ENCODE results near the gene ADISSP. TPM values are rescaled to one million over a fixed set of nuclear protein-coding genes. Genes with fewer than 3 reads are reported as not detected.

Gene ADISSP
- total RNA-seq (10 to 100 TPM; 16.2 to 28.7 (median 22.6) TPM), total RNA-seq (5.8 to 50.8 (median 13.1) reads per million in 29 experiments)
- total RNA-seq (2013) = 15.6 TPM

DNA sequence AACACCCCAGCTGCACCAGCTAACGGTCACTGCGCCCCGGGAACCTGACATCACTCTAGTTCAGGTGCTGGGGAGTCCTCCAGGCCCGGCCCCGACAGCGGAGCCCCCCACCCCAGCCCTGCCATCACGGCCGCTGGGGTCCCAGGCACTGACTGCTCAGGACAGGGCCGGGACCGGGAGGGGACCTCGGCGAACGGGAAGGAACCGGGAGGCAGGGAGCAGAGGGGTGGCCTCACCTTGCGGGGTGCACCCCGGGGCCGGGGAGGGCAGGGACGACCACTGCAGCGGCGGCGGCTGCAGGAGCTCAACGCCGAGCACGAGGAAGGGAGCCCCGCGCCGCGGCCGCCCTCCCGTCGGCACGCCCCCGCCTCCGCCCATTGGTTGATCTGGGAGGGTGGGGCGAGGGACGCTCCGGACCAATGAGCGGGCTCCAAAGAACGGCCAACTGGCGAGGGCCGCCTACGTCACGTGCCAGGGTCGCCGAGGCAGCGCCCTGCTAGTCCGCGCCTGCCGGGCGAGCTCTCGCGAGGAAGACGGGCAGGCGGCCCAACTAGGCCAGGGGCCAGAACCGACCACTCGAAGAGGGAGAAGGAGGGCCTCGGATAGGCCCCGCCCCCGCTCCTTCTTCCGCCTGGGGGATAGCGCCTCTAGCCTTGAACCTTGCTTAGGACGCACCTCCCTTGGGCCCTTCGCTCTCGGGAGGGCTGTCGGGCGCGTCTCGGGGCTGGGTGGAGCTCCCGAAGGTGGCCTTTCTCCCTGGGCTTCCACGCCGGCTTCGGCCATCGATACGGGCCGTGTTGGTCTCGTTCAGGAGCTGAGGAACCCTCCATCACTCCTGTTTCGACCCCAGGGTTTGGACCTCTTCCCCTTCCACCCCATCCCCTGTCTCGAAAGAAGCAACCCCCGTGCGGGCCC lies at the start of gene ADISSP:
Gene ADISSP, minus strand, starts transcription at position 327 of the 915 bp plus-strand sequence. CDS start 7,653 bp downstream, outside the sequence.
- no peaks in the 10 kb centered on the region for H3K36me3 ChIP-seq (ENCODE audit: control insufficient read depth in 2 of 2, extremely low read depth in 1 of 2, insufficient read depth in 1 of 2, low read length in 1 of 2)
- ChIA-PET CTCF (interaction anchor here (0.6 to 2.8 kb wide), 15 partner anchors 9 to 318 kb away, joined by 3 to 13 read pairs (median 5); partner anchors contain the start of genes AP5S1 (in 1 of the 2), CDC25B (in 1 of the 2) and CENPB (in 1 of the 2)), POLR2A (interaction anchor here (0.6 to 1.0 kb wide), 3 partner anchors 14 to 1298 kb away, joined by 3 to 4 read pairs (median 3); no protein-coding TSS in a partner anchor)
- no peaks in the 10 kb centered on the region for H3K36me3 Mint-ChIP-seq
- H3K4me1 Mint-ChIP-seq = peaks cover 19 to 29% (median 26%) of the 10 kb centered on the region in 3 donors
- H3K4me3 ChIP-seq (ENCODE audit: control insufficient read depth in 1 of 2, extremely low read depth in 1 of 2, low read length in 1 of 2) = peak within 1 kb of the TSS; percentile 69 to 97
- peak within 1 kb of the TSS; percentile 100 for H3K27ac ChIP-seq (ENCODE audit: low read length)
- H3K4me1 ChIP-seq (ENCODE audit: control insufficient read depth in 1 of 2, extremely low read depth in 1 of 2, insufficient read depth in 2 of 2, low read length in 2 of 2) = peaks cover 10 to 33% of the 10 kb centered on the region in 2 experiments
- WGBS (ENCODE audit: insufficient coverage) = under 1% methylated on average over 80 of the region's 80 CpGs
- peak within 1 kb of the TSS; percentile 94 to 95 for H3K27ac Mint-ChIP-seq
- DNase-seq = peak; percentile 89 to 98 (median 94)
- no peaks in the 10 kb centered on the region for H3K9me3 Mint-ChIP-seq
- H3K27me3 ChIP-seq (replicated peaks in 1 of 2; ENCODE audit: control insufficient read depth in 2 of 2, extremely low read depth in 1 of 2, insufficient read depth in 2 of 2, low read length in 1 of 2) = peaks cover 0 to 9% of the 10 kb centered on the region in 2 experiments
- H3K27me3 Mint-ChIP-seq = no peaks in the 10 kb centered on the region
- no peaks in the 10 kb centered on the region for H3K9me3 ChIP-seq
- peak within 1 kb of the TSS; percentile 82 to 88 (median 84) for H3K4me3 Mint-ChIP-seq
- peak; percentile 87 to 91 (median 90) for ATAC-seq (replicated peaks in 1 of 4)

DNA sequence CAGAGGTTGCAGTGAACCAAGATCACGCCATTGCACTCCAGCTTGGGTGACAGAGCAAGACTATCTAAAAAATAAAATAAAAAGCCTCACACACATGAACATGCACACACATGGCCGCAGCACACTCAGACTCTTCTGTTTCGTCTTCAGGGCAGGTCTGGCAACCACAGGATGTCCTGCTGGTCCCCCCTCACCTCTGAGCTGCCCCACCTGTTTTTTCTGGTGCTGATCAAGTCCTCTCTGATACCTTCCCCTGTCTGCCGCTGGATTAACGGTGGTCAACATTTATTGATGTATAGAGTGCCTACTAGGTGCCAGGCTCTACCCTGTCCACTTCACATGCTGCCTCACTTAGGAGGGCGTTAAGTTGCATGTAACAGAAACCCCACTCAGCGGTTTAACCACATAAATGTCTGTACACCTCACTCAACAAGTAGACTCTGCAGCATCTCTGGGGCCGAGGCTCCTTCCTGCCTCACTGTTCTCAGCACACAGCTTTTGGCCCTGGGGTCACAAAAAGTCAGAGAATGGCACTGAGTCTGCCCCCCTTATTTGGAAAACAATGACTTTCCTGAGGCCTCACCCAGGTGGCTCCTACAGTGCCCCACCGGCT lies 48.3 kb upstream of the ADISSP start:
- Histone ChIP-seq H3K4me1 (ENCODE audit: control insufficient read depth in 1 of 2, extremely low read depth in 1 of 2, insufficient read depth in 2 of 2, low read length in 2 of 2) (peaks cover 34 to 89% of the 10 kb centered on the region in 2 experiments), H3K9me3 (no peaks in the 10 kb centered on the region), H3K4me3 (ENCODE audit: control insufficient read depth in 1 of 2, extremely low read depth in 1 of 2, low read length in 1 of 2) (peak overlapping the region in 1 of 2 donors; percentile 2), H3K27me3 (replicated peaks in 1 of 2; ENCODE audit: control insufficient read depth in 2 of 2, extremely low read depth in 1 of 2, insufficient read depth in 2 of 2, low read length in 1 of 2) (no peaks in the 10 kb centered on the region), H3K36me3 (ENCODE audit: control insufficient read depth in 2 of 2, extremely low read depth in 1 of 2, insufficient read depth in 1 of 2, low read length in 1 of 2) (no peaks in the 10 kb centered on the region), H3K27ac (ENCODE audit: low read length) (peak overlapping the region; percentile 57)
- ChIA-PET CTCF (no interaction called here), POLR2A (no interaction called here)
- Mint-ChIP-seq H3K4me3 (peak overlapping the region; percentile 61 to 77 (median 68)), H3K27ac (peak overlapping the region; percentile 98 to 99), H3K36me3 (no peaks in the 10 kb centered on the region), H3K27me3 (no peaks in the 10 kb centered on the region), H3K9me3 (no peaks in the 10 kb centered on the region), H3K4me1 (peaks cover 73 to 82% (median 76%) of the 10 kb centered on the region in 3 donors)
- DNase-seq (peak in 26 of 35 experiments; percentile 19 to 64 (median 38)), ATAC-seq (replicated peaks in 1 of 4) (peak in 2 of 4 experiments; percentile 6 to 14)
- 4% methylated on average over 4 of the region's 9 CpGs for WGBS (ENCODE audit: insufficient coverage)

DNA sequence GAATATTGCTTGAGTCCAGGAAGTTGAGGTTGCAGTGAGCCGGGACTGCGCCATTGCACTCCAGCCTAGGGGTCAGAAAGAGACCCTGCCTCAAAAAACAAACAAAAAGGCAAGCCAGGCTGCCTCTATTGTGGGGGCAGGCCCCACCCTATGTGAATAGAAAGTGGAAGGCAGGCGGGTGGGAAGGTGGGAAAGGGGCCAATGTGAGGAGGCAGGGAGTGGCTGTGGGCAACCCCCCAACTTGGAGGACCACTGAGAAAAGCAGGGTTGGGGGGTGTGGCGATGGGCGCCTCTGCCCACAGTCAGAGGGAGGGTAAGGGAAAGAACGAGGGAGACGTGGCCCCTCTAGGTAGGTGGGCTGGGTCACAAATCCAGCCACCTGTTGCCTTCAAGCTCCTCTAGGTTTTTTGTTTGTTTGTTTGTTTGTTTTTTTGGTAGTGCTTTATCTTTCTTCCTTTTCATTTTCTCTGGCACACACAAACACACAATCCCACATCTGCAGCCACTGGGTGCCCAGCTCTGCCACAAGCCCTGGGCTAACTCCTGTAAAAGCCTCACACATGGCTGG lies 47.5 kb upstream of the ADISSP start:
- H3K36me3 ChIP-seq (ENCODE audit: control insufficient read depth in 2 of 2, extremely low read depth in 1 of 2, insufficient read depth in 1 of 2, low read length in 1 of 2) = no peaks in the 10 kb centered on the region
- H3K27me3 Mint-ChIP-seq = no peaks in the 10 kb centered on the region
- no peaks in the 10 kb centered on the region for H3K9me3 ChIP-seq
- peak overlapping the region in 1 of 3 donors; percentile 77 for H3K4me3 Mint-ChIP-seq
- no peaks in the 10 kb centered on the region for H3K36me3 Mint-ChIP-seq
- H3K27ac Mint-ChIP-seq = peak overlapping the region; percentile 98 to 99
- H3K4me1 ChIP-seq (ENCODE audit: control insufficient read depth in 1 of 2, extremely low read depth in 1 of 2, insufficient read depth in 2 of 2, low read length in 2 of 2) = peaks cover 39 to 97% of the 10 kb centered on the region in 2 experiments
- peak overlapping the region; percentile 57 for H3K27ac ChIP-seq (ENCODE audit: low read length)
- no peaks in the 10 kb centered on the region for H3K9me3 Mint-ChIP-seq
- no peaks in the 10 kb centered on the region for H3K27me3 ChIP-seq (replicated peaks in 1 of 2; ENCODE audit: control insufficient read depth in 2 of 2, extremely low read depth in 1 of 2, insufficient read depth in 2 of 2, low read length in 1 of 2)
- CTCF ChIA-PET = interaction anchor here in 1 of 2 donors (0.9 kb wide), 1 partner anchor 46 kb away, joined by 3 read pairs; no protein-coding TSS in a partner anchor
- peaks cover 76 to 88% (median 82%) of the 10 kb centered on the region in 3 donors for H3K4me1 Mint-ChIP-seq
- ATAC-seq (replicated peaks in 1 of 4) (no peak), DNase-seq (no peak)
- 90% methylated on average over 5 of the region's 7 CpGs for WGBS (ENCODE audit: insufficient coverage)
- no peak overlapping the region for H3K4me3 ChIP-seq (ENCODE audit: control insufficient read depth in 1 of 2, extremely low read depth in 1 of 2, low read length in 1 of 2)
- POLR2A ChIA-PET = no interaction called here

GRCh38 chr20:3813848-3814581 lies 46.5 kb upstream of the ADISSP start:
- POLR2A ChIA-PET = interaction anchor here in 1 of 2 donors (0.6 kb wide), 2 partner anchors 199 to 251 kb away, joined by 4 to 6 read pairs; no protein-coding TSS in a partner anchor
- peak overlapping the region; percentile 97 to 99 for H3K27ac Mint-ChIP-seq
- no peak for ATAC-seq (replicated peaks in 1 of 4)
- no peaks in the 10 kb centered on the region for H3K9me3 Mint-ChIP-seq
- H3K27me3 Mint-ChIP-seq = no peaks in the 10 kb centered on the region
- Histone ChIP-seq H3K27ac (ENCODE audit: low read length) (peak overlapping the region; percentile 94), H3K36me3 (ENCODE audit: control insufficient read depth in 2 of 2, extremely low read depth in 1 of 2, insufficient read depth in 1 of 2, low read length in 1 of 2) (no peaks in the 10 kb centered on the region), H3K9me3 (no peaks in the 10 kb centered on the region), H3K4me3 (ENCODE audit: control insufficient read depth in 1 of 2, extremely low read depth in 1 of 2, low read length in 1 of 2) (no peak overlapping the region), H3K27me3 (replicated peaks in 1 of 2; ENCODE audit: control insufficient read depth in 2 of 2, extremely low read depth in 1 of 2, insufficient read depth in 2 of 2, low read length in 1 of 2) (no peaks in the 10 kb centered on the region), H3K4me1 (ENCODE audit: control insufficient read depth in 1 of 2, extremely low read depth in 1 of 2, insufficient read depth in 2 of 2, low read length in 2 of 2) (peaks cover 37 to 93% of the 10 kb centered on the region in 2 experiments)
- peak in 7 of 35 experiments; percentile 20 to 69 (median 25) for DNase-seq
- 45% methylated on average over 6 of the region's 12 CpGs for WGBS (ENCODE audit: insufficient coverage)
- H3K36me3 Mint-ChIP-seq = no peaks in the 10 kb centered on the region
- H3K4me1 Mint-ChIP-seq = peaks cover 77 to 82% (median 77%) of the 10 kb centered on the region in 3 donors
- CTCF ChIA-PET = interaction anchor here in 1 of 2 donors (0.9 to 2.5 kb wide), 2 partner anchors 45 to 46 kb away, joined by 3 to 6 read pairs; partner anchors contain the start of gene ADISSP
- peak overlapping the region; percentile 21 to 92 (median 28) for H3K4me3 Mint-ChIP-seq

- H3K4me3 Mint-ChIP-seq = peak overlapping the region; percentile 21 to 92 (median 28)
- peak overlapping the region; percentile 97 to 99 for H3K27ac Mint-ChIP-seq
- H3K4me1 ChIP-seq (ENCODE audit: control insufficient read depth in 1 of 2, extremely low read depth in 1 of 2, insufficient read depth in 2 of 2, low read length in 2 of 2) = peaks cover 39 to 91% of the 10 kb centered on the region in 2 experiments
- no peak for ATAC-seq (replicated peaks in 1 of 4)
- H3K27ac ChIP-seq (ENCODE audit: low read length) = peak overlapping the region; percentile 94
- DNase-seq = no peak
- H3K4me3 ChIP-seq (ENCODE audit: control insufficient read depth in 1 of 2, extremely low read depth in 1 of 2, low read length in 1 of 2) = no peak overlapping the region
- no peaks in the 10 kb centered on the region for H3K36me3 ChIP-seq (ENCODE audit: control insufficient read depth in 2 of 2, extremely low read depth in 1 of 2, insufficient read depth in 1 of 2, low read length in 1 of 2)
- CTCF ChIA-PET = interaction anchor here (0.6 to 2.5 kb wide), 3 partner anchors 26 to 45 kb away, joined by 3 to 6 read pairs (median 5); partner anchors contain the start of genes ADISSP (in 1 of the 2) and CENPB (in 1 of the 2)
- H3K27me3 ChIP-seq (replicated peaks in 1 of 2; ENCODE audit: control insufficient read depth in 2 of 2, extremely low read depth in 1 of 2, insufficient read depth in 2 of 2, low read length in 1 of 2) = no peaks in the 10 kb centered on the region
- H3K27me3 Mint-ChIP-seq = no peaks in the 10 kb centered on the region
- H3K36me3 Mint-ChIP-seq = no peaks in the 10 kb centered on the region
- H3K4me1 Mint-ChIP-seq = peaks cover 72 to 78% (median 74%) of the 10 kb centered on the region in 3 donors
- H3K9me3 ChIP-seq = no peaks in the 10 kb centered on the region
- no peaks in the 10 kb centered on the region for H3K9me3 Mint-ChIP-seq
- 100% methylated on average over 1 of the region's 8 CpGs for WGBS (ENCODE audit: insufficient coverage)
- POLR2A ChIA-PET = no interaction called here
Observed at GRCh38 chr20:3812975-3813847, 45.7 kb upstream of the ADISSP start.
